Liver (tissue), 9 donors: ENCODE data around the gene PPP3CA. TPM values are rescaled to one million over a fixed set of nuclear protein-coding genes. Genes with fewer than 3 reads are reported as not detected.

Experiments used
- DNase-seq: peaks from one replicate; pipeline ENCODE4 v3.0.0-alpha.2; 2017; ENCODE audit warnings: low spot score
- H3K27ac ChIP-seq, 2 donors: one replicate each; pipeline ENCODE4 v1.7.0; 2013; ENCODE audit warnings: inconsistent platforms in 2 of 2, low read length in 2 of 2, control low read depth in 1 of 2, low read depth in 1 of 2, mild to moderate bottlenecking in 1 of 2
- H3K27me3 ChIP-seq, 4 donors: one replicate each; pipeline versions ENCODE4 v1.6.1 to v1.7.0; 2013; ENCODE audit warnings: low read length in 3 of 4, inconsistent platforms in 1 of 4, mild to moderate bottlenecking in 1 of 4, moderate library complexity in 1 of 4; ENCODE audit not compliant: control insufficient read depth in 4 of 4, insufficient read depth in 4 of 4
- H3K36me3 ChIP-seq, 4 donors: one replicate each; pipeline versions ENCODE4 v1.6.1 to v1.7.0; 2013; ENCODE audit warnings: low read length in 3 of 4, mild to moderate bottlenecking in 3 of 4, low read depth in 1 of 4, moderate library complexity in 1 of 4; ENCODE audit not compliant: control insufficient read depth in 4 of 4, insufficient read depth in 3 of 4
- H3K4me1 ChIP-seq, 4 donors: one replicate each; pipeline versions ENCODE4 v1.6.1 to v1.7.0; 2013; ENCODE audit warnings: low read length in 3 of 4, mild to moderate bottlenecking in 3 of 4, moderate library complexity in 1 of 4; ENCODE audit not compliant: control insufficient read depth in 4 of 4, insufficient read depth in 4 of 4
- H3K4me3 ChIP-seq, 3 donors: one replicate each; pipeline versions ENCODE4 v1.6.1 to v1.7.0; 2013; ENCODE audit warnings: low read length in 3 of 3, control low read depth in 1 of 3, low read depth in 1 of 3, mild to moderate bottlenecking in 1 of 3
- H3K9ac ChIP-seq, 2 donors: one replicate each; pipeline ENCODE4 v1.7.0; 2013; ENCODE audit warnings: low read length in 2 of 2, mild to moderate bottlenecking in 2 of 2, moderate library complexity in 2 of 2, control low read depth in 1 of 2, low read depth in 1 of 2
- H3K9me3 ChIP-seq, 4 donors: one replicate each; pipeline versions ENCODE4 v1.6.1 to v1.7.0; 2013; ENCODE audit warnings: low read length in 3 of 4; ENCODE audit not compliant: control insufficient read depth in 4 of 4
- ATF3 ChIP-seq: IDR thresholded peaks from 2 replicates; pipeline ENCODE4 v1.6.1; 2016; ENCODE audit warnings: antibody characterized with exemption
- CTCF ChIP-seq: fragments of 150-350 bp; IDR thresholded peaks from 2 replicates; pipeline ENCODE4 v1.5.1; 2017; ENCODE audit warnings: improper control_type of control experiment, low read depth, low read length; ENCODE audit not compliant: missing input control
- EGR1 ChIP-seq, 2 donors: IDR thresholded peaks; 2 replicates each; pipeline ENCODE4 v1.6.1; 2016 to 2018; ENCODE audit warnings: antibody characterized with exemption in 2 of 2, low read depth in 2 of 2
- FOXA1 ChIP-seq: IDR thresholded peaks from 2 replicates; pipeline ENCODE4 v1.6.1; 2016; ENCODE audit warnings: antibody characterized with exemption
- FOXA2 ChIP-seq: IDR thresholded peaks from 2 replicates; pipeline ENCODE4 v1.6.1; 2016; ENCODE audit warnings: antibody characterized with exemption
- GABPA ChIP-seq, 2 donors: IDR thresholded peaks in 1 of 2; conservative IDR thresholded peaks in 1 of 2; 2 replicates each; pipeline ENCODE4 v1.6.1; 2016; ENCODE audit warnings: antibody characterized with exemption in 2 of 2, mild to moderate bottlenecking in 1 of 2, moderate library complexity in 1 of 2
- HNF4A ChIP-seq, 2 donors: conservative IDR thresholded peaks; 2 replicates each; pipeline ENCODE4 v1.6.1; 2016; ENCODE audit warnings: antibody characterized with exemption in 2 of 2, mild to moderate bottlenecking in 2 of 2
- JUND ChIP-seq, 2 donors: IDR thresholded peaks; 2 replicates each; pipeline ENCODE4 v1.6.1; 2016; ENCODE audit warnings: antibody characterized with exemption in 2 of 2
- MAX ChIP-seq: IDR thresholded peaks from 2 replicates; pipeline ENCODE4 v1.6.1; 2016; ENCODE audit warnings: antibody characterized with exemption
- NR2F2 ChIP-seq: IDR thresholded peaks from 2 replicates; pipeline ENCODE4 v1.6.1; 2016; ENCODE audit warnings: antibody characterized with exemption
- REST ChIP-seq: IDR thresholded peaks from 2 replicates; pipeline ENCODE4 v1.6.1; 2016; ENCODE audit warnings: antibody characterized with exemption, mild to moderate bottlenecking
- RXRA ChIP-seq, 2 donors: IDR thresholded peaks; 2 replicates each; pipeline ENCODE4 v1.6.1; 2017 to 2018; ENCODE audit warnings: antibody characterized with exemption in 2 of 2, mild to moderate bottlenecking in 1 of 2
- SP1 ChIP-seq: IDR thresholded peaks from 2 replicates; pipeline ENCODE4 v1.6.1; 2018; ENCODE audit warnings: antibody characterized with exemption, mild to moderate bottlenecking
- TAF1 ChIP-seq: conservative IDR thresholded peaks from 2 replicates; pipeline ENCODE4 v1.6.1; 2016; ENCODE audit warnings: antibody characterized with exemption, mild to moderate bottlenecking
- YY1 ChIP-seq: IDR thresholded peaks from 2 replicates; pipeline ENCODE4 v1.6.1; 2016; ENCODE audit warnings: antibody characterized with exemption, mild to moderate bottlenecking
- ZBTB33 ChIP-seq: IDR thresholded peaks from 2 replicates; pipeline ENCODE4 v1.6.1; 2016; ENCODE audit warnings: antibody characterized with exemption
- WGBS: extraction: QIAGEN DNeasy Blood & Tissue Kit; methylation state at CpG from one replicate; pipeline ENCODE4 v1.1.7; 2013; 5-methylcytosine and 5-hydroxymethylcytosine counted together
- polyA plus RNA-seq, 2 donors: library from polyadenylated mRNA; stranded (reverse) in 1 of 2; unstranded in 1 of 2; fragments of 200-250 nt in 1 of 2; fragments of >200 nt in 1 of 2; fragmentation: Nextera tagmentation in 1 of 2; extraction: Ambion mirVana in 1 of 2; gene quantifications; one replicate each; pipeline versions ENCODE4 v1.2.1 to v1.2.3, GENCODE V29; 2013 to 2015
- total RNA-seq, 2 donors: library from RNA; depleted of rRNA; stranded (reverse); fragments of >200 nt; gene quantifications; one replicate each; pipeline ENCODE4 v1.2.3, GENCODE V29; 2014
- donor health status: healthy.
- donor health status: healthy.
- donor health status: healthy.
- donor health status: healthy.
- donor health status: healthy.

PPP3CA gene
- total and polyA plus RNA-seq, 4 donors, result 3.6 to 18.2 (median 14.2) TPM

GRCh38 chr4:101160792-101161592 lies 186.3 kb downstream of the PPP3CA start:
- Histone ChIP-seq H3K36me3 (no peaks in the 10 kb centered on the region), H3K9ac (no peak overlapping the region), H3K4me1 (no peaks in the 10 kb centered on the region), H3K27ac (no peak overlapping the region), H3K9me3 (no peaks in the 10 kb centered on the region), H3K27me3 (no peaks in the 10 kb centered on the region), H3K4me3 (no peak overlapping the region)
- no peak for TF ChIP-seq EGR1 (IDR thresholded peaks at IDR 0.05; ENCODE audit: low read depth in 2 of 2)
- no peak for TF ChIP-seq REST
- TF ChIP-seq SP1, result no peak
- TF ChIP-seq MAX, result no peak
- 90% methylated on average over 5 of the region's 5 CpGs for WGBS
- no peak for DNase-seq

- no peak for DNase-seq
- H3K27ac ChIP-seq, result no peak overlapping the region
- no peak for TF ChIP-seq EGR1 (IDR thresholded peaks at IDR 0.05; ENCODE audit: low read depth in 2 of 2)
- no peak for TF ChIP-seq ZBTB33
- no peak for TF ChIP-seq NR2F2
- no peak for TF ChIP-seq REST
- no peak for TF ChIP-seq YY1
- TF ChIP-seq GABPA (IDR thresholded peaks at IDR 0.05 in 1 of 2, conservative IDR thresholded peaks at IDR 0.05 in 1 of 2), result no peak
- no peak for TF ChIP-seq FOXA1
- TF ChIP-seq TAF1, result no peak
- TF ChIP-seq HNF4A (conservative IDR thresholded peaks at IDR 0.05), result no peak
- TF ChIP-seq ATF3, result no peak
- TF ChIP-seq RXRA (IDR thresholded peaks at IDR 0.05), result no peak
- TF ChIP-seq FOXA2, result no peak
- TF ChIP-seq MAX, result no peak
- no peak for TF ChIP-seq JUND (IDR thresholded peaks at IDR 0.05)
- TF ChIP-seq CTCF, result no peak
- no peaks in the 10 kb centered on the region for H3K36me3 ChIP-seq
- H3K4me3 ChIP-seq, result no peak overlapping the region
- no peaks in the 10 kb centered on the region for H3K27me3 ChIP-seq
- no peak overlapping the region for H3K9ac ChIP-seq
- no peaks in the 10 kb centered on the region for H3K9me3 ChIP-seq
- no peaks in the 10 kb centered on the region for H3K4me1 ChIP-seq
- WGBS, result 90% methylated on average over 3 of the region's 3 CpGs
Observed at GRCh38 chr4:101158507-101158906, 188.8 kb downstream of the PPP3CA start.
